ENCODE data around the gene SLC26A6.

DNA sequence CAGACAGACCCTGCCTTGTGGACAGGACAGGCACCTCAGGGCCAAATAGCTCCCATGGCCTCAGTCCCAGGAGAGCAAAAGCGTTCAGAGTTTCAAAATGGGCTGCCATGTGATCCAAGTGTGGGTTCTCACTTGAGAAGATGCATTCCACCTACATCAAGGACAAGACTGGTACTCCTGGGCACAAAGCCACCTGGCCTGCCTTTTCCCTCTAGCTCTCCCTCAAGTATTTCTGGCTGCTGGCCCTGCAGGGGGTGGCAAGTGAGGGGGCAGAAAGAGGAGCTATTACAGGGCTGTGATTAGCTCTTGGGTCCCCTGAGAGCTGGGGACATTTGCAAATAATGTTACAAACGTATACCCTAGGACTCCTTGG is 33.7 kb downstream of the SLC26A6 start:
- no peak for TF ChIP-seq EZH2 (IDR thresholded peaks at IDR 0.05; ENCODE audit: borderline replicate concordance, insufficient read depth, low read depth, low read length, poor library complexity, severe bottlenecking)
- TF ChIP-seq, protein P1, sequence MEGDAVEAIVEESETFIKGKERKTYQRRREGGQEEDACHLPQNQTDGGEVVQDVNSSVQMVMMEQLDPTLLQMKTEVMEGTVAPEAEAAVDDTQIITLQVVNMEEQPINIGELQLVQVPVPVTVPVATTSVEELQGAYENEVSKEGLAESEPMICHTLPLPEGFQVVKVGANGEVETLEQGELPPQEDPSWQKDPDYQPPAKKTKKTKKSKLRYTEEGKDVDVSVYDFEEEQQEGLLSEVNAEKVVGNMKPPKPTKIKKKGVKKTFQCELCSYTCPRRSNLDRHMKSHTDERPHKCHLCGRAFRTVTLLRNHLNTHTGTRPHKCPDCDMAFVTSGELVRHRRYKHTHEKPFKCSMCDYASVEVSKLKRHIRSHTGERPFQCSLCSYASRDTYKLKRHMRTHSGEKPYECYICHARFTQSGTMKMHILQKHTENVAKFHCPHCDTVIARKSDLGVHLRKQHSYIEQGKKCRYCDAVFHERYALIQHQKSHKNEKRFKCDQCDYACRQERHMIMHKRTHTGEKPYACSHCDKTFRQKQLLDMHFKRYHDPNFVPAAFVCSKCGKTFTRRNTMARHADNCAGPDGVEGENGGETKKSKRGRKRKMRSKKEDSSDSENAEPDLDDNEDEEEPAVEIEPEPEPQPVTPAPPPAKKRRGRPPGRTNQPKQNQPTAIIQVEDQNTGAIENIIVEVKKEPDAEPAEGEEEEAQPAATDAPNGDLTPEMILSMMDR (IDR thresholded peaks at IDR 0.05), result no peak

All from B cell (primary cell).